ENCODE results near the gene IFNL2.
"Not testable (repeated sequence)": the region's sequence is repeated elsewhere in the genome, so short reads cannot be mapped to it uniquely, and the experiment has no call there.

The IFNL2 gene

GRCh38 chr19:39268085-39268484 is at the start of gene IFNL2:
Gene IFNL2 (plus strand): TSS chr19:39268396. CDS start chr19:39268569, 173 bp downstream.
- not testable (repeated sequence) for DNase-seq

- DNase-seq, result not testable (repeated sequence)
Observed at GRCh38 chr19:39219108-39219507, 49.1 kb upstream of the IFNL2 start.

- no peak for DNase-seq
Observed at GRCh38 chr19:39223703-39224279, 44.4 kb upstream of the IFNL2 start.

GRCh38 chr19:39224910-39225309 is 43.3 kb upstream of the IFNL2 start:
- DNase-seq, result no peak

GRCh38 chr19:39230096-39230764 is 38.0 kb upstream of the IFNL2 start:
- no peak for DNase-seq

- no peak for DNase-seq
Observed at GRCh38 chr19:39232708-39233107, 35.5 kb upstream of the IFNL2 start.

- DNase-seq, result no peak
Observed at GRCh38 chr19:39236527-39236926, 31.7 kb upstream of the IFNL2 start.

- no peak for DNase-seq
Observed at GRCh38 chr19:39237200-39238184, 30.7 kb upstream of the IFNL2 start.

GRCh38 chr19:39238209-39238608 is 30.0 kb upstream of the IFNL2 start:
- no peak for DNase-seq

- DNase-seq, result no peak
Observed at GRCh38 chr19:39238944-39239343, 29.3 kb upstream of the IFNL2 start.

GRCh38 chr19:39240421-39240820 is 27.8 kb upstream of the IFNL2 start:
- DNase-seq, result no peak

- DNase-seq, result not testable (repeated sequence)
Observed at GRCh38 chr19:39243741-39244140, 24.5 kb upstream of the IFNL2 start.

- DNase-seq, result not testable (repeated sequence)
Observed at GRCh38 chr19:39244410-39245100, 23.6 kb upstream of the IFNL2 start, which contains the start of gene IFNL3. Gene IFNL3 (minus strand): TSS chr19:39245006. CDS start chr19:39244967, 39 bp downstream.

- DNase-seq, result not testable (repeated sequence)
Observed at GRCh38 chr19:39245166-39245565, 23.0 kb upstream of the IFNL2 start.

GRCh38 chr19:39246951-39247669 is 21.1 kb upstream of the IFNL2 start:
- DNase-seq, result no peak

GRCh38 chr19:39247701-39248664 is 20.2 kb upstream of the IFNL2 start:
- no peak for DNase-seq

- DNase-seq, result no peak
Observed at GRCh38 chr19:39248806-39249205, 19.4 kb upstream of the IFNL2 start, which contains the start of gene IFNL4. Gene IFNL4 (minus strand): TSS chr19:39248856.

- no peak for DNase-seq
Observed at GRCh38 chr19:39251081-39251480, 17.1 kb upstream of the IFNL2 start.

- no peak for DNase-seq
Observed at GRCh38 chr19:39251846-39252245, 16.4 kb upstream of the IFNL2 start.

- DNase-seq, result no peak
Observed at GRCh38 chr19:39252458-39252857, 15.7 kb upstream of the IFNL2 start.
